BE2C (cell line): Measurements from ENCODE around the gene TTLL1.

Source experiments
- DNase-seq: peaks from one replicate; pipeline ENCODE4 v3.0.0-alpha.2; 2020
- H3K27me3 ChIP-seq: fragments of 250-450 bp; sonication (Bioruptor Pico); 2 replicates; pipeline ENCODE4 v1.5.1; 2020; ENCODE audit warnings: mild to moderate bottlenecking
- H3K36me3 ChIP-seq: fragments of 250-450 bp; sonication (Bioruptor Pico); 2 replicates; pipeline ENCODE4 v1.5.1; 2020; ENCODE audit warnings: mild to moderate bottlenecking
- H3K4me1 ChIP-seq: fragments of 250-450 bp; sonication (Bioruptor Pico); 2 replicates; pipeline ENCODE4 v1.5.1; 2020
- H3K4me3 ChIP-seq: 2 replicates; pipeline ENCODE4 v1.5.1; 2011; ENCODE audit warnings: low read depth, low read length
- H3K9me3 ChIP-seq: fragments of 250-450 bp; sonication (Bioruptor Pico); 2 replicates; pipeline ENCODE4 v1.5.1; 2020
- CTCF ChIP-seq: IDR thresholded peaks from 2 replicates; pipeline ENCODE4 v1.5.1; 2012; ENCODE audit warnings: mild to moderate bottlenecking, low read depth, low read length

The TTLL1 gene

GRCh38 chr22:43113526-43114251 is 24.5 kb upstream of the TTLL1 start:
- Histone ChIP-seq H3K4me1 (0 out of 2 replicates have a peak, but pooled peaks cover 1% of the 10 kb centered on the region), H3K27me3 (peaks cover 27% of the 10 kb centered on the region), H3K36me3 (no peaks in the 10 kb centered on the region), H3K9me3 (no peaks in the 10 kb centered on the region), H3K4me3 (no peak overlapping the region)
- no peak for DNase-seq
- TF ChIP-seq CTCF, result no peak

- H3K4me1 ChIP-seq, result no peaks in the 10 kb centered on the region
- H3K9me3 ChIP-seq, result no peaks in the 10 kb centered on the region
- H3K27me3 ChIP-seq, result peaks cover 27% of the 10 kb centered on the region
- H3K4me3 ChIP-seq, result peak overlapping the region; percentile 50
- H3K36me3 ChIP-seq, result no peaks in the 10 kb centered on the region
- DNase-seq, result no peak
- TF ChIP-seq CTCF, result no peak
Observed at GRCh38 chr22:43110927-43111623, 21.9 kb upstream of the TTLL1 start.

GRCh38 chr22:43110444-43110926 is 21.3 kb upstream of the TTLL1 start, which contains the start of gene BIK:
Gene BIK (plus strand): TSS chr22:43110750. CDS start chr22:43124023, 13,273 bp downstream.
- no peaks in the 10 kb centered on the region for H3K9me3 ChIP-seq
- H3K27me3 ChIP-seq, result peaks cover 27% of the 10 kb centered on the region
- peak; percentile 71 for DNase-seq
- no peaks in the 10 kb centered on the region for H3K36me3 ChIP-seq
- H3K4me3 ChIP-seq, result peak within 1 kb of the TSS; percentile 50
- TF ChIP-seq CTCF, result peak; percentile 51
- no peaks in the 10 kb centered on the region for H3K4me1 ChIP-seq

GRCh38 chr22:43109921-43110443 is 20.8 kb upstream of the TTLL1 start:
- Histone ChIP-seq H3K27me3 (peaks cover 27% of the 10 kb centered on the region), H3K4me1 (no peaks in the 10 kb centered on the region), H3K4me3 (peak overlapping the region; percentile 50), H3K9me3 (no peaks in the 10 kb centered on the region), H3K36me3 (no peaks in the 10 kb centered on the region)
- no peak for DNase-seq
- no peak for TF ChIP-seq CTCF

GRCh38 chr22:43109511-43109910 is 20.3 kb upstream of the TTLL1 start:
- H3K27me3 ChIP-seq, result peaks cover 27% of the 10 kb centered on the region
- H3K36me3 ChIP-seq, result no peaks in the 10 kb centered on the region
- DNase-seq, result no peak
- no peak for TF ChIP-seq CTCF
- no peaks in the 10 kb centered on the region for H3K4me1 ChIP-seq
- H3K9me3 ChIP-seq, result no peaks in the 10 kb centered on the region
- H3K4me3 ChIP-seq, result no peak overlapping the region
